SK-N-SH (cell line): ENCODE measurements around the gene PLVAP.

ENCODE experiments used
- CTCF ChIP-seq: fragments of 200-600 bp; sonication (generic); IDR thresholded peaks from 2 replicates; pipeline ENCODE4 v1.6.1; 2017; ENCODE audit warnings: antibody characterized with exemption, mild to moderate bottlenecking, moderate library complexity
- FOSL2 ChIP-seq: IDR thresholded peaks from 2 replicates; pipeline ENCODE4 v1.4.0; 2012; ENCODE audit warnings: low read depth, mild to moderate bottlenecking, moderate library complexity, borderline replicate concordance
- JUND ChIP-seq: IDR thresholded peaks from 2 replicates; pipeline ENCODE4 v1.4.0; 2012
- MAX ChIP-seq: IDR thresholded peaks from 2 replicates; pipeline ENCODE4 v1.4.0; 2012; ENCODE audit warnings: low read depth
- MXI1 ChIP-seq: IDR thresholded peaks from 2 replicates; pipeline ENCODE4 v1.6.1; 2012; ENCODE audit warnings: mild to moderate bottlenecking, low read depth, low read length, improper control_type of control experiment
- NRF1 ChIP-seq: IDR thresholded peaks from 2 replicates; pipeline ENCODE4 v1.6.1; 2012; ENCODE audit warnings: low read depth, mild to moderate bottlenecking, low read length
- POLR2AphosphoS5 ChIP-seq: IDR thresholded peaks from 2 replicates; pipeline ENCODE4 v1.6.1; 2012; ENCODE audit warnings: low read depth, low read length
- RAD21 ChIP-seq: IDR thresholded peaks from 2 replicates; pipeline ENCODE4 v1.6.1; 2012; ENCODE audit warnings: mild to moderate bottlenecking, low read length
- RCOR1 ChIP-seq: fragments of 150-350 bp; IDR thresholded peaks from 2 replicates; pipeline ENCODE4 v1.6.1; 2017; ENCODE audit warnings: antibody characterized with exemption, low read length
- RFX5 ChIP-seq: IDR thresholded peaks from 2 replicates; pipeline ENCODE4 v1.6.1; 2012; ENCODE audit warnings: mild to moderate bottlenecking, improper control_type of control experiment, low read length
- TAF1 ChIP-seq: IDR thresholded peaks from 2 replicates; pipeline ENCODE4 v1.6.1; 2012; ENCODE audit warnings: low read depth, mild to moderate bottlenecking, low read length, moderate library complexity, borderline replicate concordance
- YY1 ChIP-seq: IDR thresholded peaks from 2 replicates; pipeline ENCODE4 v1.4.0; 2012; ENCODE audit warnings: low read depth, mild to moderate bottlenecking
- ZBTB33 ChIP-seq: IDR thresholded peaks from 2 replicates; pipeline ENCODE4 v1.4.0; 2012; ENCODE audit warnings: low read depth, borderline replicate concordance

- no peak for TF ChIP-seq JUND
- TF ChIP-seq TAF1: no peak
- no peak for TF ChIP-seq YY1
- TF ChIP-seq CTCF: no peak
- TF ChIP-seq MXI1: no peak
- TF ChIP-seq MAX: no peak
- TF ChIP-seq NRF1: no peak
- no peak for TF ChIP-seq FOSL2
- no peak for TF ChIP-seq RCOR1
- no peak for TF ChIP-seq POLR2AphosphoS5
- TF ChIP-seq RAD21: no peak
- TF ChIP-seq RFX5: no peak
- no peak for TF ChIP-seq ZBTB33
Observed at GRCh38 chr19:17414097-17414496, 37.0 kb upstream of the PLVAP start.
